ENCODE results near the gene TSTD1. TPM values are rescaled to one million over a fixed set of nuclear protein-coding genes. Genes with fewer than 3 reads are reported as not detected.
A peak's percentile ranks its signal among the peaks of the same experiment; 100 is the strongest.

Gene TSTD1
- total and polyA plus RNA-seq, 10 of the 15 experiments (the other 5 are each of a cell fraction or from before 2014, with no cell fraction given), result 33.3 to 145 (median 89.4) TPM

DNA sequence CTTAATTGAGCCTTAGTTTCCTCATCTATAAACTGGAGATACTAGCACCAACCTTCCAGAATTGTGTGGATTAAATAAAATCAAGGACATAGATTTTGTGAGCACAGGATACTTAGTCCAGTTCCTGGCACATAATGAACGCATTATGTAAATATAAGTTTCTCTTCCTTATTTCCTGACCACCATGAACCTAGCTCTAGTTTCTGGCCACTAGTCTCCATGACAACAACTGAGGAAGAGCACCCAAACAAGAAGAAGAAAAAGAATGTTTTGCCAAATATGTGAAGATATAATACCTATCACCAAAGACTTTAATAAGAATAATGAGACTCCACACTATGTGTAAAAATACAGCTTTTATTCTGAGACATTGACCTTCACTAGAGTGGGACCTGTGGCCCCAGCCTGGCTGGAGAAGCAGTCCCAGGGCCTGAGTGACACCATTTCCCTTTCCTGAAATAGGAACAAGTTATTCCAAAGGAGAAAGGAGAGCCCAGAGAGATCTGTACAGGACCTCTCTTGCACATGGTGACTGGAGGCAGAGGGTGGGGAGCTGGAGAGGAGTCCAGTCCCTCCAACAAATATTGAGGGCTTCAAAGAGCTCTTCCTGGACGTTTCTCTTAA is 8.0 kb upstream of the TSTD1 start (continued):
- TF ChIP-seq BRCA1 (IDR thresholded peaks at IDR 0.05; ENCODE audit: low read depth, low read length) (no peak), EED (IDR thresholded peaks at IDR 0.05; ENCODE audit: low read depth) (no peak), ZNF592 (IDR thresholded peaks at IDR 0.05) (no peak), MEF2B (IDR thresholded peaks at IDR 0.05; ENCODE audit: partially characterized antibody, poor library complexity, severe bottlenecking) (no peak), SREBF1 (IDR thresholded peaks at IDR 0.05; ENCODE audit: low read length) (no peak), POLR2AphosphoS5 (IDR thresholded peaks at IDR 0.05; ENCODE audit: low read length) (no peak), USF1 (IDR thresholded peaks at IDR 0.05; ENCODE audit: borderline replicate concordance, extremely low read length, insufficient read depth, low read depth, low read length) (no peak), ZZZ3 (IDR thresholded peaks at IDR 0.05; ENCODE audit: control insufficient read depth, insufficient read length, low read depth) (no peak), ZBTB4 (CRISPR knock-in tag; IDR thresholded peaks at IDR 0.05) (no peak), ASH2L (IDR thresholded peaks at IDR 0.05; ENCODE audit: borderline replicate concordance, low read depth) (peak; percentile 49; the same call in 1 of the 2 replicates), BCLAF1 (IDR thresholded peaks at IDR 0.05) (no peak)
- TF ChIP-seq, protein P1, sequence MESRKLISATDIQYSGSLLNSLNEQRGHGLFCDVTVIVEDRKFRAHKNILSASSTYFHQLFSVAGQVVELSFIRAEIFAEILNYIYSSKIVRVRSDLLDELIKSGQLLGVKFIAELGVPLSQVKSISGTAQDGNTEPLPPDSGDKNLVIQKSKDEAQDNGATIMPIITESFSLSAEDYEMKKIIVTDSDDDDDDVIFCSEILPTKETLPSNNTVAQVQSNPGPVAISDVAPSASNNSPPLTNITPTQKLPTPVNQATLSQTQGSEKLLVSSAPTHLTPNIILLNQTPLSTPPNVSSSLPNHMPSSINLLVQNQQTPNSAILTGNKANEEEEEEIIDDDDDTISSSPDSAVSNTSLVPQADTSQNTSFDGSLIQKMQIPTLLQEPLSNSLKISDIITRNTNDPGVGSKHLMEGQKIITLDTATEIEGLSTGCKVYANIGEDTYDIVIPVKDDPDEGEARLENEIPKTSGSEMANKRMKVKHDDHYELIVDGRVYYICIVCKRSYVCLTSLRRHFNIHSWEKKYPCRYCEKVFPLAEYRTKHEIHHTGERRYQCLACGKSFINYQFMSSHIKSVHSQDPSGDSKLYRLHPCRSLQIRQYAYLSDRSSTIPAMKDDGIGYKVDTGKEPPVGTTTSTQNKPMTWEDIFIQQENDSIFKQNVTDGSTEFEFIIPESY (IDR thresholded peaks at IDR 0.05), result no peak
